HG02970 (cell line): ENCODE measurements around the gene PDX1.

Experiments
- ATAC-seq: cut with Tn5 transposase; IDR thresholded peaks from one replicate; pipeline ENCODE4 v1.9.1; 2021; ENCODE audit warnings: mild to moderate bottlenecking, moderate library complexity, moderate number of reproducible peaks; ENCODE audit not compliant: unreplicated experiment, low FRiP score

Gene PDX1

GRCh38 chr13:27919934-27920676 is at the start of gene PDX1:
Gene PDX1 (plus strand): TSS chr13:27920000. CDS start chr13:27920139, 139 bp downstream.
- ATAC-seq, result no peak

GRCh38 chr13:27878274-27878673 is 41.5 kb upstream of the PDX1 start:
- ATAC-seq, result no peak

- no peak for ATAC-seq
These were observed 30.3 kb upstream of the PDX1 start for GRCh38 chr13:27889471-27889870.

GRCh38 chr13:27896726-27897125 is 23.1 kb upstream of the PDX1 start:
- ATAC-seq, result no peak

- ATAC-seq, result no peak
These were observed 15.1 kb upstream of the PDX1 start for GRCh38 chr13:27904719-27905118.

- no peak for ATAC-seq
These were observed 14.2 kb upstream of the PDX1 start for GRCh38 chr13:27905650-27906049.

GRCh38 chr13:27907121-27907787 is 12.5 kb upstream of the PDX1 start:
- no peak for ATAC-seq

GRCh38 chr13:27909378-27909777 is 10.4 kb upstream of the PDX1 start:
- no peak for ATAC-seq

- ATAC-seq, result no peak
These were observed 8.3 kb upstream of the PDX1 start for GRCh38 chr13:27911521-27911920.

GRCh38 chr13:27913160-27913559 is 6.6 kb upstream of the PDX1 start:
- ATAC-seq, result no peak

GRCh38 chr13:27915301-27916207 is 4.2 kb upstream of the PDX1 start:
- no peak for ATAC-seq

GRCh38 chr13:27917121-27917947 is 2.5 kb upstream of the PDX1 start:
- ATAC-seq, result no peak

GRCh38 chr13:27918041-27918917 is 1.5 kb upstream of the PDX1 start:
- ATAC-seq, result no peak

GRCh38 chr13:27918918-27919658 is 712 bp upstream of the PDX1 start:
- no peak for ATAC-seq

- no peak for ATAC-seq
These were observed 204 bp upstream of the PDX1 start for GRCh38 chr13:27919659-27919933.

- ATAC-seq, result no peak
These were observed 1.0 kb downstream of the PDX1 start for GRCh38 chr13:27920677-27921420.

GRCh38 chr13:27921421-27921960 is 1.7 kb downstream of the PDX1 start:
- ATAC-seq, result no peak
